EL (cell line): Measurements from ENCODE around the gene HPN.
"Not testable (repeated sequence)": the region's sequence is repeated elsewhere in the genome, so short reads cannot be mapped to it uniquely, and the experiment has no call there.

Experiments used
- DNase-seq: peaks from one replicate; pipeline ENCODE4 v3.0.0-alpha.2; 2016

HPN gene

DNA sequence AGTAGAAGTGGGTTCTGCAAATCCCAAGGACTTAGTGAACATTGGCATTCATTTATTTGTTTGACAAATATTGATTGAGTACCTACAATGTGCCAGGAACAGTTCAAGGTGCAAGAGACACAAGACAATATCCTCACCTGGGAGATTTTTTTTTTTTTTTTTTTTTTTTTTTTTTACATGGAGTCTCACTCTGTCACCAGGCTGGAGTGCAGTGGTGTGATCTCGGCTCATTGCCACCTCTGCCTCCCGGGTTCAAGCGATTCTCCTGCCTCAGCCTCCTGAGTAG lies 13.0 kb upstream of the HPN start:
- not testable (repeated sequence) for DNase-seq

- DNase-seq = not testable (repeated sequence)
Observed at GRCh38 chr19:35029275-35029736, 12.2 kb upstream of the HPN start.

DNA sequence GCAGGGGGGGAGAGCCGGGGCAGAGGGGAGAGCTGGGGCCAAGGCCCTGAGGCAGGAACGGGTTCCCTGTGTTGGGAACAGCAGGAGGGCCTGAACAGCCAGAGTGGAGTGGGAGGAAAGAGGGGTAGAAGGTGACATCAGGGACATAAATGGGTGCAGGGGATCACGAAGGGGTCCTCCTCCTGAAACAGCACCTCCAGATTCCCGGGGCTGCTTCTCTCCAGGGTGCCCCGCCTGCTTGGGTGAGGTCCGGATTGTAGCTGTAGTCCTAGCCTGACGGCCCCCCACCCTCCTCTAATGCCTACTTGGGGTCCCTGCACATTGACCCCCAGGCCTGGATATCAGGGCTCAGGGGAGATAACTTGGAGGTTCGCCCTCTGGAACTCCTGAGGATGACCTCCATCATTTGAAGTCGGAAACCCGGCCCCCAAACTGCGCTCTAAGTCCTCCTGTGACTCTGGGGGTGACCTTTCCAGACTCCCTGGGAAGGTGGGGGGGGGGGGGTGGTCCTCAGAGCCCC lies 11.7 kb upstream of the HPN start:
- no peak for DNase-seq

GRCh38 chr19:35030257-35031071 lies 11.1 kb upstream of the HPN start, which contains the start of gene SCN1B:
Gene SCN1B, plus strand, starts transcription at chr19:35030470. Its CDS starts 351 bp downstream, at chr19:35030821.
- DNase-seq = peak; percentile 76

- peak; percentile 44 for DNase-seq
Observed at GRCh38 chr19:35031072-35031881, 10.2 kb upstream of the HPN start.

- no peak for DNase-seq
Observed at GRCh38 chr19:35032356-35032865, 9.1 kb upstream of the HPN start.

GRCh38 chr19:35033067-35034004 lies 8.2 kb upstream of the HPN start:
- no peak for DNase-seq

DNA sequence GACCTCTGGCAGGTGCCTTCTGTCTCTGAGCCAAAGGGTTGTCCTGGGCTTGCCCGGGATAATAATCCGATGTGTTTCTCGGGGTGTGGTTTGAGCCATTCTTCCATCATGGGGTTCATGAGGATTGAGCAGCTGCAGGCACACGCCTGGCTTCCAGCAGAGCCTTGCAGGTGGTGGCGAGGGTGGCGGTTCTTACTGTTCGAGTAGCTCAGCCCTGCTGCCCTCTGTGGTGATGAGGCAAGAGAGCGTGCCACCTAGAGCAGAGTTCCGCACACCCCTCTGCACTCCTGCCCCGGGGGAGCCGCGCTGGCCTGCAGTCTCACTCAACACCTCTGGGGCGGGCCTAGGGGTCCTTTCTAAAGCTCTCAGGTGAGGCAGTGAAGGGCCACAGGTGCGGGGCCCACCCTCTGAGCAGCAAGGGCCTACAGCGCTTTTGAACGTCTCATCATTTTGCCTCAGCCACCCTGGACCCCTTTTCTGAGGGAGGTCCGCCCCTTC lies 7.5 kb upstream of the HPN start:
- DNase-seq = no peak

DNA sequence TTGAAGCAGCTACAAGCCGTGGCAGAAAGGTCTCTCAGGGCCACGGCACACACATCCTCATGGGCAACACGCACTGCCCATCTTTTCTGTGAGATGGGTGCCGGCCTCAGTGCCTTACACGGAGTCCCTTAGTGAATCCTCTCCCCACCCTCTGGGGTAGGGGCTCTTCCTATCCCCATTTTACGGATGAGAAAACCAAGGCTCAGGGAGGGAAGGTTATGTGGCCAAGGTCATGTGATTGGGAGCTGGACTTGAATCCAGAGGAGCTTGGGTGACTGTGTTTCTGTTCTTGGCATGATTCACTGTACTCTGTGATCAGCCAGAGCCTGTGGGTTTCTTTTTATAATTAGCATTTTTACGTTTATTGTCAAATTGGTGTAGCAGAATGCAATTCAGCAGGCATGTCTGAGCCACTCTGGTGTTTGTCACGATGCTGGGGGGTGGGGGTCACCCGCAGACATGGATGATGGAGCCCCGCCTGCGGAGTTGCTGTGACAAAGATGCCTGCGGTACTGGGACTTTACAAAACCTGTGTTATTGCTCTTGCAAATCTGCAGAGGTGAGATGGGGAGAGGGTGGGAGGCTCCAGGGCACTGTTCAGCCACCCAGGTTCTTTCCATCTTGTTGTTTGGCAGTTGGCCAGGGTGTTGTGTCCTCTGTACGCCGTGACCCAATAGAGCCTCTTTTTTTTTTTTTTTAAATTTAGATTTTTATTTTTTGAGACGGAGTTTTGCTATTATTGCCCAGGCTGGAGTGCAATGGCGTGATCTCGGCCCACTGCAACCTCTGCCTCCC lies 6.7 kb upstream of the HPN start:
- no peak for DNase-seq

- DNase-seq = no peak
Observed at GRCh38 chr19:35037716-35038622, 3.6 kb upstream of the HPN start.

DNA sequence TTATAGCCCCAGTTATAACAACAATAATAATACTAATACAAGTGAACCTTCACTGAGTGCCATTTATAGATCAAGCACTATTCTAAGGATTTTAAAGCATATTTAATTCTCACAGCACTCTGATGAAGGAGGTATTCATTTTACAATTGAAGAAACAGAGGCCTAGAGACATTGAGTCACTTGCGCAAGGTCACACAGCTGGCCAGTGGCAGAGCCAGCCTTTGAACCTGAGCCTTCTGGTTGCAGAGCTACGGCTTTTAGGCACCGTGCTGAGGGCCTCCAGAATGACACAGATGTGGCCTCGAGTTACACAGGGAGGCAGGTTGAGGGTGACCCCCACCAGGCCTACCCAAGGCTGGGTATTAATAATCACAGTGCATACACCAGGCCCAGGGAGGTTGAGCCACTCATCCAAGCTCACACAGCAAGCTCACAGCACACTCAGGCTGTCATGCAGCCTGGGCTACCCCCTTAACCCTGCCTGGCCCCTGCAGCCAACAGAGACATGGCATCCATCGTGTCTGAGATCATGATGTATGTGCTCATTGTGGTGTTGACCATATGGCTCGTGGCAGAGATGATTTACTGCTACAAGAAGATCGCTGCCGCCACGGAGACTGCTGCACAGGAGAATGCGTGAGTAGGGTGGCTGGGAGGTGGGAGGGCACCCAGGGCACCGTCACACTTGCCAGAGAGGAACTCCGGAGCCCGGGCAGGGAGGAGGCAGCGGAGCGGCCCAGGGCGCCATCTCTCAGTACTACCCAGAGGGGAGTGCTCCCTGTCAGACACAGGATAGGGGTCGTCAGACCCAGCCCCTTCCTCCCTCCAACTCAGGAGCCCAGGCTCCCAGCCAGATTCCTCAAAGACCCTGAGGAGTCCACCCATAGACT lies 2.7 kb upstream of the HPN start:
- DNase-seq = no peak

DNA sequence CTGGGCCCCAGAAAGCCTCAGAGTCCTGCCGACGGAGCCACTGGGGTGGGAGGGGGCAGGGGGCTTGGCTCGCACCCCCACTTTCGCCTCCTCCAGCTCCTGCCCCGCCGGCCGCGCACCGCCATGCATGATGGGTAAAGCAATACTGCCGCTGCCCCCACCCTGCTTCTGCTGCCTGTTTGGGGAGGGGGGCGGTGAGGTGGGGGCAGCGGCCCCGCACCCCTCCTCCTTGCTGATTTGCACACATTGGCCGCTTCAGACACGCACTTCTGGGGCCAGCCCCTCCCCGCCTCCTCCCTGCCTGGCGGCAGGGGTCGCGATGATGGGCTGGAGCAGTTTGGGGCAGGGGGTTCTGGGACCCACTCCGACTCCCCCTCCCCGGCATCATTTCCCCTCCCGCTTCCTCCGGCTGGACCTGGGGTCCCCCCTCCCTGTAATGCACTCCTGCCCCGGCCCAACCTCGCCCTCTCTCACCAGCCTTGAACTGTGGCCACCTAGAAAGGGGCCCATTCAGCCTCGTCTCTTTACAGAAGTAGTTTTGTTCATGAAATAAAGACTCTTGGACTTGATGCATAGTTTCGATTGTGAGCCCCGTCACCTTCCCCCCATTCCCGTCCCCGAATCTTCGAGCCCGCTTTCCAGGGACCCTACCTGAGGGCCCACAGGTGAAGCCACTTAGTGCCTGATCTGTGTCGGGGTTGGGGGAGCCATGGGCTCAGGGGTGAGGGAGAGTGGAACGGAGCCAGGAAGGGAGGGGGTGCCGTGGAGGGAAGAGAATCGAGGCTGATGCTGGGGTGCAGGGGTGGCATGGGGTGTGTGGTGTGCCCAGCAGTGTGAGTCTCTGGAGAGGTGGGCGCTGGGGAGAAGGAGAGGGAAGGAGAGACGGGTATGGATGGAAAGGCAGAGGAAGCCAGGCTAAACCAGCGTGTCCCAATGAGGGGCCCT lies 1.4 kb upstream of the HPN start:
- DNase-seq = no peak

GRCh38 chr19:35040826-35041547 lies 534 bp upstream of the HPN start:
- DNase-seq = no peak

DNA sequence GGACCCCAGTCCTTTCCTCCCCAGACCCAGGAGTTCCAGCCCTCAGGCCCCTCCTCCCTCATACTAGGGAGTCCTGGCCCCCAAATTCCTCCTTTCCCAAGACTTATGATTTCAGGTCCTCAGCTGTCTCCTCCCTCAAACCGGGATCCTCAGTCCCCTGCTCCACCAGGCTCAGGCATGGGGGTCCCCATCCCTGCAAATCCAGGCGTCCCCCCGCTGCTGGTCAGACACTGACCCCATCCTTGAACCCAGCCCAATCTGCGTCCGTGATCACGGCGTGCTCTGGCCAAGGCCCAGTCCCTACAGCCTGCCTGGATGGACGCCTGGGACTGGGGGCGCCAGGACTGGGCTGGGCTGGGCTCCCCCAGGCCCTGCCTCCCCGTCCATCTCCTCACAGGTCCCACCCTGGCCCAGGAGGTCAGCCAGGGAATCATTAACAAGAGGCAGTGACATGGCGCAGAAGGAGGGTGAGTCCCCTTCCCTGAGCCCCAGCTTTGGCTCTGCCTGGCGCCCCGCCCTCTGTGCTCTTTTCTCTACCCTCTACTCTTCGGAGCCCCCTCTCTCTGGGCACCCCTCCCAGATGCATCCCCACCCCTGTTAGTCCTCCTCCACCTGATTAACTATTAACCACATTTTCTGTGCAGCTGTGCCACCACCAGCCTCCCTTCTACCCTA lies 672 bp downstream of the HPN start:
- DNase-seq = no peak

GRCh38 chr19:35042954-35043604 lies 1.6 kb downstream of the HPN start:
- no peak for DNase-seq

GRCh38 chr19:35043906-35044305 lies 2.4 kb downstream of the HPN start:
- no peak for DNase-seq
